Progenitor cell of endocrine pancreas (in vitro differentiated cells): ENCODE results near the gene ZCCHC8. TPM values are rescaled to one million over a fixed set of nuclear protein-coding genes. Genes with fewer than 3 reads are reported as not detected.

ENCODE experiments used
- DNase-seq: peaks from one replicate; pipeline ENCODE4 v3.0.0; 2021; ENCODE audit warnings: low spot score; ENCODE audit not compliant: unreplicated experiment
- H3K27ac Mint-ChIP-seq: 2 replicates; pipeline ENCODE4 v1.8.0; 2021; ENCODE audit warnings: mild to moderate bottlenecking, moderate library complexity, mixed read lengths
- H3K27me3 Mint-ChIP-seq: 2 replicates; pipeline ENCODE4 v1.8.0; 2021; ENCODE audit warnings: mixed read lengths
- H3K36me3 Mint-ChIP-seq: 2 replicates; pipeline ENCODE4 v1.8.0; 2022; ENCODE audit warnings: mixed read lengths; ENCODE audit not compliant: insufficient read depth
- H3K4me1 Mint-ChIP-seq: 2 replicates; pipeline ENCODE4 v1.8.0; 2021; ENCODE audit warnings: low read depth, mixed read lengths
- H3K4me3 Mint-ChIP-seq: 2 replicates; pipeline ENCODE4 v1.8.0; 2021; ENCODE audit warnings: low read depth, mild to moderate bottlenecking, moderate library complexity, mixed read lengths
- H3K9me3 Mint-ChIP-seq: 2 replicates; pipeline ENCODE4 v1.8.0; 2021; ENCODE audit warnings: low read depth, mixed read lengths
- CTCF ChIP-seq: fragments of 200-600 bp; sonication (generic); IDR thresholded peaks from one replicate; pipeline ENCODE4 v1.5.0; 2021; ENCODE audit warnings: antibody characterized with exemption, mild to moderate bottlenecking; ENCODE audit not compliant: unreplicated experiment
- total RNA-seq: library from RNA; stranded (reverse); gene quantifications from 2 replicates; pipeline ENCODE4 v1.2.1, GENCODE V29; 2021

Gene ZCCHC8
- total RNA-seq, 1 donor from 2014 or later: 33.4 TPM

- Mint-ChIP-seq H3K4me3 (no peak overlapping the region), H3K36me3 (no peaks in the 10 kb centered on the region), H3K27me3 (no peaks in the 10 kb centered on the region), H3K9me3 (no peaks in the 10 kb centered on the region), H3K4me1 (peaks cover 18% of the 10 kb centered on the region), H3K27ac (no peak overlapping the region)
- no peak for TF ChIP-seq CTCF
- DNase-seq: no peak
Observed at GRCh38 chr12:122427403-122427802, 73.3 kb downstream of the ZCCHC8 start.

- no peak for DNase-seq
- no peaks in the 10 kb centered on the region for H3K9me3 Mint-ChIP-seq
- peaks cover 30% of the 10 kb centered on the region for H3K4me1 Mint-ChIP-seq
- peak overlapping the region; percentile 84 for H3K4me3 Mint-ChIP-seq
- TF ChIP-seq CTCF: no peak
- H3K36me3 Mint-ChIP-seq: no peaks in the 10 kb centered on the region
- no peaks in the 10 kb centered on the region for H3K27me3 Mint-ChIP-seq
- H3K27ac Mint-ChIP-seq: peak overlapping the region; percentile 99
Observed at GRCh38 chr12:122423258-122424165, 77.2 kb downstream of the ZCCHC8 start.

- DNase-seq: peak; percentile 22
- H3K27ac Mint-ChIP-seq: peak overlapping the region; percentile 99
Observed at GRCh38 chr12:122422730-122423257, 77.9 kb downstream of the ZCCHC8 start.

GRCh38 chr12:122421821-122422729 is 78.7 kb downstream of the ZCCHC8 start, which contains the start of gene CLIP1:
CLIP1 (minus strand) TSS chr12:122422669; CDS start chr12:122380452, 42,217 bp downstream.
- Mint-ChIP-seq H3K4me3 (peak within 1 kb of the TSS; percentile 92), H3K9me3 (no peaks in the 10 kb centered on the region), H3K4me1 (peaks cover 36% of the 10 kb centered on the region), H3K27me3 (no peaks in the 10 kb centered on the region), H3K27ac (peak within 1 kb of the TSS; percentile 100), H3K36me3 (peaks cover 4% of the 10 kb centered on the region)
- TF ChIP-seq CTCF: peak; percentile 48
- peak; percentile 69 for DNase-seq

More at GRCh38 chr12:122422730-122423257, 77.9 kb downstream of the ZCCHC8 start:
- H3K4me3 Mint-ChIP-seq: peak overlapping the region; percentile 84
- H3K9me3 Mint-ChIP-seq: no peaks in the 10 kb centered on the region
- peaks cover 3% of the 10 kb centered on the region for H3K36me3 Mint-ChIP-seq
- no peaks in the 10 kb centered on the region for H3K27me3 Mint-ChIP-seq
- peaks cover 35% of the 10 kb centered on the region for H3K4me1 Mint-ChIP-seq
- TF ChIP-seq CTCF: no peak

Other genes with a start within 250 kb of the ZCCHC8 start
- 33.2 and 40.4 TPM in 2 replicates for gene VPS33A, start 234.4 kb downstream of the ZCCHC8 start, total RNA-seq
- gene CLIP1, start 78.3 kb downstream of the ZCCHC8 start, total RNA-seq: 78.6 and 81.8 TPM in 2 replicates
- gene RSRC2, start 26.0 kb upstream of the ZCCHC8 start, total RNA-seq: 124 and 131 TPM in 2 replicates
- 62.9 and 65.4 TPM in 2 replicates for gene KNTC1, start 26.3 kb upstream of the ZCCHC8 start, total RNA-seq
- gene HCAR2, start 202.4 kb upstream of the ZCCHC8 start, total RNA-seq: 0.67 and 1.5 TPM in 2 replicates
- gene HCAR3, start 215.9 kb upstream of the ZCCHC8 start, total RNA-seq: not detected in 2 replicates
- gene HCAR1, start 229.9 kb upstream of the ZCCHC8 start, total RNA-seq: 0.22 and 0.62 TPM in 2 replicates